ENCODE measurements around the gene GPATCH8. TPM values are rescaled to one million over a fixed set of nuclear protein-coding genes. Genes with fewer than 3 reads are reported as not detected.

GPATCH8 gene
- total RNA-seq (2011; cell fraction: chromatin; rRNA removed; ENCODE audit: low replicate concordance) = 35.5 and 88.3 TPM in 2 replicates
- 15.8 and 25.9 TPM in 2 replicates for total RNA-seq (2011; cell fraction: nucleolus; rRNA removed)
- 46.9 and 79.0 TPM in 2 replicates for total RNA-seq (2011; cell fraction: nucleoplasm; rRNA removed)
- total RNA-seq (2014; rRNA removed) = 11.6 and 12.5 TPM in 2 replicates
- total RNA-seq (2014; rRNA removed; fragmentation: Illumina TruSeq; extraction: Trizol) = 12.7 and 16.6 TPM in 2 replicates
- total RNA-seq (2015; rRNA removed; fragmentation: Illumina TruSeq; extraction: Trizol) = 12.9 and 14.1 TPM in 2 replicates
- total RNA-seq (2021) = 25.6 and 29.6 TPM in 2 replicates
- 10.6 and 17.3 TPM in 2 replicates for polyA plus RNA-seq (2011; rRNA removed)
- polyA plus RNA-seq (2011; cell fraction: cytosol; rRNA removed) = 7.8 and 9.3 TPM in 2 replicates
- polyA plus RNA-seq (2011; cell fraction: nucleus; rRNA removed) = 17.6 and 18.6 TPM in 2 replicates
- polyA plus RNA-seq (2012) = 14.7 and 15.0 TPM in 2 replicates
- 22.2 and 24.8 TPM in 2 replicates for polyA plus RNA-seq (2014; fragmentation: Illumina TruSeq; extraction: Trizol)
- 10 to 100 TPM; 12.0 to 13.2 TPM for polyA plus RNA-seq (2014; fragmentation: Nextera tagmentation; extraction: Ambion mirVana)
- polyA plus RNA-seq (2014; rRNA removed) = 14.5 and 15.6 TPM in 2 replicates
- polyA minus RNA-seq (2011; rRNA and poly(A)+ RNA removed) = 29.9 and 35.0 TPM in 2 replicates
- 12.0 and 17.7 TPM in 2 replicates for polyA minus RNA-seq (2011; cell fraction: cytosol; rRNA and poly(A)+ RNA removed)
- 11.8 and 15.6 TPM in 2 replicates for polyA minus RNA-seq (2011; cell fraction: nucleus; rRNA and poly(A)+ RNA removed)
- percentile 80 among the genes with signal in this experiment for Bru-seq, nascent RNA
- BruChase-seq, experiment 1, labeled RNA remaining after a 2-hour chase = percentile 86 among the genes with signal in this experiment
- BruChase-seq, experiment 2, labeled RNA remaining after a 6-hour chase = percentile 85 among the genes with signal in this experiment
- long read RNA-seq, experiment 1, full-length matches to known transcripts = 51 of 101 reads
- long read RNA-seq, experiment 1, partial matches to known transcripts = 1 of 101 reads
- long read RNA-seq, experiment 1, other reads (novel, unspliced or antisense) = 49 of 101 reads
- long read RNA-seq, experiment 2, partial matches to known transcripts = 0 of 20 reads
- long read RNA-seq, experiment 2, other reads (novel, unspliced or antisense) = 20 of 20 reads
- long read RNA-seq, experiment 3, full-length matches to known transcripts = 12 of 21 reads
- long read RNA-seq, experiment 3, partial matches to known transcripts = 5 of 21 reads
- long read RNA-seq, experiment 3, other reads (novel, unspliced or antisense) = 4 of 21 reads

DNA sequence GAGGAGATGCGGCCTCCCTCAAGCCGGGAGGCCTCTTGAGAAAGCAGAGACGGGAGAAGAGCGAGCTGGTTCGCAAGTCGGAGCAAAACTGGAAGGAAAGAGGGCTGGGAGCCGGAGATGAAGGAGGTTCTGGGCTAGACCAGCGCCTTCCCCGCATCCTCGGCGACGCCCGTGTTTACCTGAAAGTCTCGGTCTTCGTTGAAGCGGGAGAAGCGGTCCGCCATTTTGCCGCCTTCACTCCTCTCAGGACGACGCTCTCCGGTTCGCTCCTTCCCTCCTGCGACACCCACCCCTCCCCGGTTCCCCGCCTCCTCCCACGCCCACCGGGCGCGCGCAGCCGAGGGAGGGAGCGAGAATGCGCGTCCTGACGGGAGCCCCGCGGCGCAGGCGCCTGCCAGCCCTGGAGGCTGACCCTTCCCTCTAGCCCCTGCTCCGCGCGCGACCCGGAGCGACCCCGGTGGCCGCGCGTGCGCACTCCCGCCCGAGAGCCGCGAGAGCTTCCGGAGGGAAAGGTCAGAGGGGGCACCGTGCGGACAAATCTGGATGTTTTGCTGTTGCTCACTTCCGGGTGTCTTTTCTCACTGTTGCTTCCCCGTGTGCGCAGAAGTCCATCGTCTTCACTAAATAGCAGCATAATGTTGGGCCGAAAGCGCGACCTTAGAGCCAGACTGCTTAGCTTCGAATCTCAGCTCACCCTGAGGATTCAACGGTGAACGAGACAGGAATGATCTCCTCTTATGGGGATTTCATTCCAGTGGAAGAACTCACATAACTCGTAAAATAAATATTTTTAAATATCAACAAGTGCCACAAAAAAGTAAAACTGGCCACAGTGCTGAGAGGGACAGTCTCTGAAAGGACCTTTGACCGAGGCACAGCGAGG, at the start of gene GPATCH8:
TSS of gene GPATCH8 (minus strand) at position 260 of the 883 bp plus-strand sequence. CDS start at position 224, 36 bp downstream.
- H2AFZ ChIP-seq (ENCODE audit: low read depth, low read length) = peak within 1 kb of the TSS; percentile 98
- peak within 1 kb of the TSS; percentile 88 for H3K27ac ChIP-seq (ENCODE audit: extremely low read depth, low read depth, low read length)
- peaks cover 10% of the 10 kb centered on the region; the same call in 1 of the 3 replicates for H3K36me3 ChIP-seq (ENCODE audit: control insufficient read depth, insufficient read depth, low read length)
- H3K4me3 ChIP-seq = peak within 1 kb of the TSS; percentile 96
- peak within 1 kb of the TSS; percentile 95 to 99 for H3K9ac ChIP-seq (ENCODE audit: insufficient read depth in 1 of 2, low read depth in 2 of 2, low read length in 2 of 2)
- in situ Hi-C loops (cut with MboI) = no loop called here
- peaks cover 16% of the 10 kb centered on the region for H4K20me1 ChIP-seq (replicated peaks; ENCODE audit: control insufficient read depth, insufficient read depth, low read length)
- no TSS peak for BruUV-seq (replicated peaks)
- CTCF ChIA-PET (ENCODE audit: low intra/inter-chr PET ratio) = interaction anchor here (0.7 kb wide), 1 partner anchor 118 kb away, joined by 3 read pairs; no protein-coding TSS in a partner anchor
- peak; percentile 97 for ATAC-seq
- H3K79me2 ChIP-seq (ENCODE audit: control insufficient read depth, insufficient read depth, low read length) = peaks cover 51% of the 10 kb centered on the region
- no peaks in the 10 kb centered on the region for H3K9me3 ChIP-seq (replicated peaks; ENCODE audit: control insufficient read depth, insufficient read depth, low read depth, low read length)
- H3K4me2 ChIP-seq (ENCODE audit: insufficient read depth, low read length) = peak within 1 kb of the TSS; percentile 96
- peak; percentile 88 for FAIRE-seq
- no peaks in the 10 kb centered on the region for H3K9me1 ChIP-seq (ENCODE audit: control insufficient read depth, insufficient read depth, low read length)
- 5% methylated on average over 42 of the region's 71 CpGs for WGBS (ENCODE audit: insufficient coverage, low coverage, missing lambda C conversion rate)
- intact Hi-C loops (cut with micrococcal nuclease) = loop anchor here (5.0 kb wide), 1 partner anchor 116 kb away; the partner anchor contains the start of gene ITGA2B
- H3K27me3 ChIP-seq (ENCODE audit: control insufficient read depth in 2 of 2, insufficient read depth in 2 of 2, low read length in 2 of 2) = no peaks in the 10 kb centered on the region
- POLR2A ChIA-PET = interaction anchor here (0.7 to 1.5 kb wide), 7 partner anchors 8 to 118 kb away, joined by 3 to 10 read pairs (median 4); no protein-coding TSS in a partner anchor
- DNase-seq (ENCODE audit: extremely low read depth in 1 of 4, low spot score in 3 of 4) = peak; percentile 97 to 100 (median 100)
- H3K4me1 ChIP-seq (replicated peaks in 1 of 2; ENCODE audit: control insufficient read depth in 2 of 2, insufficient read depth in 2 of 2, low read length in 2 of 2) = peaks cover 4 to 12% of the 10 kb centered on the region in 2 experiments; a peak in 4 of 5 replicates
- TF ChIP-seq ARHGAP35 (IDR thresholded peaks at IDR 0.05; ENCODE audit: partially characterized antibody) (no peak), CEBPG (CRISPR knock-in tag; IDR thresholded peaks at IDR 0.05) (no peak; the same call in 1 of the 2 replicates), CEBPG (tag; conservative IDR thresholded peaks at IDR 0.05 in 1 of 2, IDR thresholded peaks at IDR 0.05 in 1 of 2) (no peak), AFF4 (CRISPR knock-in tag; IDR thresholded peaks at IDR 0.05) (peak; percentile 65; the same call in 1 of the 2 replicates), USF2 (CRISPR knock-in tag; IDR thresholded peaks at IDR 0.05) (no peak), ZFX (CRISPR knock-in tag; IDR thresholded peaks at IDR 0.05) (peak; percentile 94), BDP1 (IDR thresholded peaks at IDR 0.05; ENCODE audit: insufficient read depth, insufficient read length) (no peak), NR2C1 (IDR thresholded peaks at IDR 0.05) (peak; percentile 98), NR2C1 (tag; IDR thresholded peaks at IDR 0.05) (peak; percentile 99), BRD9 (IDR thresholded peaks at IDR 0.05; ENCODE audit: low read depth, partially characterized antibody) (peak; percentile 57)

Data from K562 (cell line).